Effector CD4-positive, alpha-beta T cell (primary cell): Measurements from ENCODE around the gene TIAL1.
"Not testable (repeated sequence)": the region's sequence is repeated elsewhere in the genome, so short reads cannot be mapped to it uniquely, and the experiment has no call there.

ENCODE experiments used
- DNase-seq: peaks from one replicate; pipeline ENCODE4 v3.0.0-alpha.2; 2020

The TIAL1 gene

DNA sequence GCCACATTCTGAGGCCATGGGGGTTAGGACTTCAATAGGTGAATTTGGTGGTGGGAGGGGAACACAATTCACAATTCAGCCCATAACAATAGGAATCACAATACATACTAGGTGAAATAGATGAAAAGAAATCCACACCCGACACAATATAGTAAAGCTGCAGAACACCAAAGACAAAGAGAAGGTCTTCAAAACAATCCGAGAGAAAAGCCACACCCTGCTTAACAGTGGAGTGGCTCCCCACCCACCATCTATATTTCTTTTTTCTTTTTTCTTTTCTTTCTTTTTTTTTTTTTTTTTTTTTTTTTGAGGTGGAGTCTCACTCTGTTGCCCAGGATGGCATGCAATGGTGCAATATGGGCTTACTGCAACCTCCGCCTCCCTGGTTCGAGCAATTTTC lies 14.7 kb upstream of the TIAL1 start:
- no peak for DNase-seq

DNA sequence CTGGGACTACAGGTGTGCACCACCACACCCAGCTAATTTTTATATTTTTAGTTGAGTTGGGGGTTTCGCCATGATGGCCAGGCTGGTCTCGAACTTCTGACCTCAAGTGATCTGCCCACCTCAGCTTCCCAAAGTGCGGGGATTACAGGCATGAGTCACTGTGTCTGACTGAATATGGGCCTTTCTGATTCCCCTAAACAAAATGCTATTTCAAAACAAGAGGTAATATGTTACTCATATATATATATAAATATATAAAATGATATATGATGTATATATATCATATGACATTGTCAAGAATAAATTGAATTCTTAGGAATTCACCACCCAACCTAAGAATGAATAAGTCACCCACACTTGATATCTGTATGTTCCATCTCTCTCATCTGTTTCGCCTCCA lies 12.8 kb upstream of the TIAL1 start:
- DNase-seq, result no peak

DNA sequence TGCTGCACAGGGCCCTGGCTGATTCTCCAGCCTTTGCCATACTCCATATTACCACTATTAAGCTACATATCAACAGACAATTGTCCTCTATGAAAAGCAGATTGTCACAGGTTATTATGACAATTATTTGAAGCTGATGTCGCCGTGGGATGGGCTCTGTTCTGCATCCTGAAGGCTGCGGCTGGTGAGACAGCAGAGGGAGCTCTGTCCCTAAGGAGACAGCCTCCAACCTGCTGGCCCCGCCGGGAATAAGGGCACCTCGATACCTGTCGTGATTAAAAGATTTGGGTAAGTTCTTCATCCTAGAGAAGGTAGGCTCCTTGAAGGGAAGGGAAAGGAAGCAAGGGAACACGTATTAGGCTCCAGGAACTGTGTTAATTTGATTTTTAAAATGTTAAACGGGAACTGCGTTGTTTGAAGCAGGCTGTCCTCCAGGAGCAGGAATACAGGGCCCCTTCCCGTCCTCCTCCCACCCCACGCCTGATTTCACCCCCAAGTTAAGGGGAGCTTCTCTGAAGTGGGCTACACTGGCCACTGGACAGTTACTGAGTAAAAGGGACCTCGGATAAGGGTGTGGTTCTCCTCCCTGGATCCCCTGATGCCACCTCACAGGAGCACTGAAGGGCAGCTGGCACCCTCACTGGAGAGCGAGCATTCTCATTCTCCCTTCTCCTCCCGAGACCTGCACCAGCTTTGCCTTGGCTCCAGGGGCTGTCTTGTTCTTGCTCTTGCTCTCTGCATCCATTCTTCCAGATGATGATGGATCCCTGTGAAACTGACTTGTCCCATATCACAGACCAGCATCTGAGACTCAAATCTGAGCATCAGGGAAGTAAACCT lies 11.8 kb upstream of the TIAL1 start:
- DNase-seq, result peak; percentile 12

DNA sequence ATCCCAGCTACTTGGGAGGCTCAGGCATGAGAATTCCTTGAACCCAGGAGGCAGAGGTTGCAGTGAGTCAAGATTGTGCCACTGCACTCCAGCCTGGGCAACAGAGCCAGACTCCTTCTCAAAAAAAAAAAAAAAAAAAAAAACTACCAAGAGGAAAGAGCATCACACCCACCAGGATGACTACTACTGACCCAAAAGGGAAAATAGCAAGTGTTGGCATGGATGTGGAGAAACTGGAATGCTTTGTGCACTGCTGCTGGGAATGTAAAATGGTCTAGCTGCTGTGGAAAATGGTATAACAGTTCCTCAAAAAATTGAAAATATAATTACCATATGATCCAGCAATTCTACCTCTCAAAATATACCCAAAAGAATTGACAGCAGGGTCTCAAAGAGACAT lies 7.7 kb upstream of the TIAL1 start:
- DNase-seq, result no peak

DNA sequence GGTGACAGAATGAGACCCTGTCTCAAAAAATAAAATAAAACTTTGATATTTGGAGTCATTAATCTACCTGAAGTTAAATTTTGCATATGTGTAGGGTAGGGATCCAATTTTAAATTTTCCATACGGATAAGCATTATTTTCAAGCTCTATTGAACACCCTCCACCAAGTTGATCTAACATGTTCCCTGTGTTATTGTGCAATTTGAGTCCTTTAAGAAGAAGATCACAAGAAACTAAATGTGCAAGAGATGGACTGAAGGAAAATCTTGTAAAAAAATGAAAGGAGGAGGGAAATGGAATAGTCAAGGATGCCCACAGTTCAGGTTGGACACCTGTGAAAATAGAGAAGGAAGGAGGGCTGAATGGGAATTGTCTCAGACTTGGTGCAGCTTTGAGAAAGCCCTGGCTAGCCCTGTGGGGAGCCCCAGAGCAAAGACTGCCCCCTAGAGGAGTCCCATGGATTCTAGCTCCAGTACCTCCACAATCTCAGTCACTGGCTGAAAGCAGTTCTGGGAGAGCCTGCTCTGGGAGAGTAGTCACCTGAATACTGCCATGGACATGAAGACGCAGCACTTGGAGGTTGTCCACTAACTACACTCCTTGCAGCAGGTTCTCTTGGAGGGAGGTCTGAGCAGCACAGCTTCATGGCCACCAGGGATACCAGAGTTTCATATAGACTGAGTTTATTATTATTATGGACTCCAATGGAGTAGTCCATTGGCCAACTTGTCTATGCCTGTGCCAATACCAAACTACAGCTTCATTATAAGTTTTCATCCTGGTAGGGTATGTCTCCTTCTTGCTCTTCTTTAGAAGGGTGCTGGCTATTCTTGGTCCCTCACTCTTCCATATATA lies 5.7 kb upstream of the TIAL1 start:
- DNase-seq, result no peak

DNA sequence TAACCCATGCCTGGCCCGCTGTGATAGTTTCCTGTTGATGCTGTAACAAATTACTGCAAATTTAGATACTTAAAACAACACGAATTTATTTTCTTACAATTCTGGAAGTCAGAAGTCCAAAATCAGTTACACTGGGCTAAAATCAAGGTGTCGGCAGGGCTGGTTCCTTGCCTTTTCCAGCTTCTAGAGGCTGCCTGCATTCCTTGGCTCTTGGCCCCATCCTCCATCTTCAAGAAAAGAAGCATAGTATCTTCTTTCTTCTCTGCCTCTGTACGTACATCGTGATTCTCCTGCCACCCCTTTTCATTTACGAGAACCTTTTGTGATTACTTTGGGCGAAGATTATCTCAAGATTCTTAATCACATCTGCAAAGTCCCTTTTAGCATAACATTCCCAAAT lies 1.6 kb upstream of the TIAL1 start:
- DNase-seq, result no peak

DNA sequence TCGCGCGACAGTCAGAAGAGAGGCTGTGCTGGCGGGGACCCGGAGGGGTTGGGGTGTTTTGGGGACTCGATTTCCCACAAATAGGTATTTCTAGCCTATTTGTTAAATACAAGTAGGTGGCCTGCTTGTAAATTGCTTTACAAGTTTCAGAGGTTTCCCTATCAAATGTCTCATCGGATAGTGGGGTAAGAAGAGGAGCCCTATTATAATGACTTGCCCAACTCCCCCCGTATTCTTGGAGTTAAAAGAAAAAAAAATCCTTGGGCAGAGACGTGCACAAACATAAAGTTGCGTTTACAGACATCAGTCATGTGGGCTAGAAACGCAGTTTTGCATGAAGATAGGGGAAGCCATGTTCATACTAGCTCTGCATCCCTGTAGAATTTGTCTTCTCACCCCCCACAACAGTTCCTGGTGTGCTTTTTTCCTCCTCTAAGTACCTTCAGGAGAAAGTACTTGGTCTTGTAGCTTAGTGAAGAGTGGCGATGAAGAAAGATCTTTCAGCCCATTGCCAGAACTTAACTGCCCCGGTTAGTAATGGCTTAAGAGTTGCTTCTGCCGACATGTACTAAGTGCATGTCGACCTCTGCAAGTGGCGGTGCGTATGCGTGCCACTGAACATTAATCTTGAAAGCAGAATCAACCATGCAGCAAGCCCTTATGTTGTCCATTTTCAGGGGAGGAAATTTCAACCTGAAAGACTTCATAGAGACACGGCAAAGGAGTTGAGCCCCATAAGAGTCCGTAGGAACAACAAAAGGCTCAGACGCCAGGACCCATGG lies 832 bp upstream of the TIAL1 start:
- DNase-seq, result no peak

DNA sequence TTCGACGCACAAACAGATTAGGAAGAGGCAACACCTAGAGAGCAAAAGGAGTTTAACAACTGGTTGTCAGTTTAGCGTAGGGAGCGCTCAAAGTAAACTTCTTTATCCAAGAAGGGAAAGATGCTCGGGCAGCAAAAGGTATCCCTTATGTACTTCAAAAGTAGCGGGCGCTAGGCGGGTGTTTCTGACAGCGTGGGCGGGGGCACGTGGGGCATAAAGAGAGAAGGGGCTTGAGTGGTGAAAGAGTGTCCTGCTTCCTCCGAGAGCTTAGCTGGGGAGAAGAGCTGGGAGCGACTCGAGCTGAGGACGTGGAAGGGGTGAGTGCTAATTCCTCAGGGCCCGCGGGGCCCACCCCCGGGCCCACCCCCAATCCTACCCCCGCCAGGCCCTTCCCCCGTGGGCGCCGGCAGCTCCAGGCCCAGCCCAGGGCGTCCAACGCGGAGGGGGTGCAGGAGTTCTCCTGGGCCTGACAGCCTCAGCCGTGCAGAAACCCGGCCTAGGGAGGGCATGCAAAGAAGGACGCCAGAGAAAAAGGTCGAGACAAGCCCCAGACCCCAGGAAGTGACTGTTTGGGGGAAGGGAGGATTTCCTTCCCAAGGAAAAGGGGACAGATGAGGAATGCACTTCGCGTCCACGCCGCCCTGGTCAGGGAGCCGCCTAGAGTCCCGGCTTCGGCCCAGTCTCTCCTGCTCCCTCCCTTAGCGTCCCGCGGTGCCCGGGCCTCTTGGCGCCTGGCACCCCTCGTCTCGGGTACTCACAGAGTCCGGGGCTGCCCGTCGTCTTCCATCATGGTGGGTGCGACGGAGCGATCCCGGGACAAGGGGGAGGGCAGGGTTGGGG lies 868 bp downstream of the TIAL1 start:
- peak; percentile 43 for DNase-seq

DNA sequence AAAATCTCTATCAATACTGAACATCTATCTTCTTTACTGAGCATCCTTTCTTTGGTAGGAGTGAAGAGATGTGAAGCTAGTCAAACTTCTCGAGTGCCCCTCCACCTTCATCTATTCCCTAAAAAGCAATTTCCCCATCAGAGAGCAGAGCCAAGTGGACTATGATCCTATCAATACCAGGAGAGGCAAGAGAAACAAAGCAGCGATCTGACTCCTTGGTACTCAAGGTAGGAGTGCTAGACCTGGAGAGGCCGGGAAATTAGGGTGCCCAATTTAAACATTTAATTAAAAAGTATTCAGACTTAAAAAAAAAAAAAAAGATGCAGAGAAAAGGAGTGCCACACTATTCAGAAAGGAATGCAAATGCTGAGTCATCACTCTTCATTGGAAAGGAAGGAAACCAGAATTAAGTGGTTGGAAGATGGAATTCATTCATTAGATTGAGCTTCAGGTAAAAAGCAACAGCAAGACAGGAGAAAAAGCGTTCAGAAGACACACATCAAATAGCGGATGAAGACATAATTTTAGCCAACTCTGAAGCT lies 1.6 kb downstream of the TIAL1 start:
- DNase-seq, result no peak

DNA sequence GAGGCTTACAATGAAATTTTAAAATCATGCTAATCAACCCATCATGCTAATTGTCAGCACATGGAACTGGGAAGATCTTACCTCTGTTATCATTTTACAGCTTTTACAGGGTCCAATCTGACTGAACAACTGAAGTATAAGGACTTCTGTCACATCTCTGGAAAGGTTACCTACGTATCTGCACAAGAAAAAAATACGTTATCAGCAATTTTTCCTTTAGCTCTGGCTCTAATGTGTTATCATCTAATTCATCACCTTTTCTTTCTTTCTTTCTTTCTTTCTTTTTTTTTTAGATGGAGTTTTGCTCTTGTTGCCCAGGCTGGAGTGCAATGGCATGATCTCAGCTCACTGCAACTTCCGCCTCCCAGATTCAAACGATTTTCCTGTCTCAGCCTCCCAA lies 8.7 kb downstream of the TIAL1 start:
- no peak for DNase-seq

DNA sequence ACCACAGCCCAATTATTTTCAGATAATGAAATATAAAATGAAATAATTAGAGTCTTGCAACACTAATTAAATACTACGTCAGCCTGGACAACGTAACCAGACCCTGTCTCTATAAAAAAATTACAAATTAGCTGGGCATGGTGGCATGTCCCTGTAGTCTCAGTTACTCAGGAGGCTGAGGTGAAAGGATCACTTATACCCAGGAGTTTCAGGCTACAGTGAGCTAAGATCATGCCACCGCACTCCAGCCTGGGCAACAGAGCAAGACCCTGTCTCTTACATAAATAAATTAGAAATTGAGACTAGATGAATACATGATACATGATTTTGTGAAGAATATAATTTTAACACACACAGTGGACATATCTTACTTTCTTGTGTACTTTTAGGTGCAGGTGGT lies 18.4 kb downstream of the TIAL1 start:
- DNase-seq, result no peak

DNA sequence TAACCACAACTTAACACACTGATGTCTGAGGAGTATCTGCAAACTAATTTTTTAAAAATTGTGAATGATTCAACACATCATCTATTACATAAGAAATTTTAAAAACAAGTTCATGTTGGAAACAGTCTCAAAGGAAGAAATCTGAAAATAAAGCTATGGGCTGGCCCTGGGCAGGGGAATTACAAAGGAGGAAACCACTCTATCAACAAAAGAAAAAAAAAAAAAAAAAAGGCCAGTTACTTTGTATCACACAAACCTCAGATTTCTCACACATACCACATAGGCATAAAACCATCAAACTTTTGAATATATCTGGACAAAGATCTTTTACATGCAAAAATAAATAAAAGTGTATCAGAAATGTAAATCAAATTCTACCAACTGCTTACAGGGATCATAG lies 20.8 kb downstream of the TIAL1 start:
- DNase-seq, result no peak

DNA sequence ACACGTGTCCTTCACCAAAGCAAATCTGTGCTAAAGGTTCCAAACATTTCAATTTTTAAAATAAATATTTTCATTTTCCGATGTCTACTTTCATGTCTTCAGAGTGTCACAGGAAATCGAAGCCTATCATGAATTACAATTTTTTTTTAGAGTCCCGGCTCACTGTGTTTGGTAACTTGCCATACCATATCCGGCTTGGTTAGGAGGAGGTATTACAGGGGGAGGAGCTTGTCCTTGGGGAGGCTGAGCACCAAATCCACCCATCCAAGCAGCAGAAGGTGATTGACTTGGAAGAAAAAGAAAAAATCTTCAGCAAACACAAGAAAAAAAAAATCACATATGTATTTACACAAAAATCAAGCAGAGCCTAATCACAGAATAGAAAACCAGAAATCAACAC lies 21.3 kb downstream of the TIAL1 start:
- peak; percentile 7 for DNase-seq

DNA sequence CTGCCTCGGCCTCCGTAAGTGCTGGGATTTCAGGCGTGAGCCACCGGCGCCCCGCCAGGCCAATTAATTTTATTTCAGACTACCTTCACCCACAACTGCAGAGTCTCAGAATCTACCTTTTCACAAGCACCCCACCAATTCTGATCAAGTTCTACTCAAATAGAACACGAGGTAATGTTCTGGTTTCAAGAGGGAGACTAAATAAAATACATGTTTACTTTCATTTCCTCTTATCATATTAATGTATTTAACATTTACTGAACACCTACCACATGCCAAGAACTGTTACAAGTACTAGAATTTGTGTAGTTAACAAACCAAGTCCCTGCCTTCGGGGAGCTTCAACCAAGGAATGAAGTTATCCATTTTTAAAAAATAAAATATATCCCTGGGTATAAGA lies 28.8 kb downstream of the TIAL1 start:
- no peak for DNase-seq

DNA sequence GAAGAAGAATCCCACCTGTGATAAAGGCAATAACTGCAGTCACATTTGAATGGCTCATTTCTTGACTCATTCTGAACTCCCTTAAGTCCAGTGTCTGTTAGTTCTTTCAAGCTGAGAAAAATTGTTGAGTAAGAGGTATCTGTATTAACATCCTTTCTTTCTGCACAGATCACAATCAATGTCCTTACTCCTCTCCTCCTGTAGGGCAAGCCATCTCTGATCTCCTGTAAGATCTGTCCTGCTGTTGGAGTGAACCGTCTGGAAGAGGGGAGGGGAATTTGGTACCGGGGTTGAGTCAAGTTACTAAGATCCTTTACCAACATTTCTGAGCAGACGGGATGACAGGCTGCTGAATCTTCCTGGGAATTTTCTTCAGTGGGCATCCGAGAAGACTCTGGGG lies 34.7 kb downstream of the TIAL1 start:
- DNase-seq, result no peak

DNA sequence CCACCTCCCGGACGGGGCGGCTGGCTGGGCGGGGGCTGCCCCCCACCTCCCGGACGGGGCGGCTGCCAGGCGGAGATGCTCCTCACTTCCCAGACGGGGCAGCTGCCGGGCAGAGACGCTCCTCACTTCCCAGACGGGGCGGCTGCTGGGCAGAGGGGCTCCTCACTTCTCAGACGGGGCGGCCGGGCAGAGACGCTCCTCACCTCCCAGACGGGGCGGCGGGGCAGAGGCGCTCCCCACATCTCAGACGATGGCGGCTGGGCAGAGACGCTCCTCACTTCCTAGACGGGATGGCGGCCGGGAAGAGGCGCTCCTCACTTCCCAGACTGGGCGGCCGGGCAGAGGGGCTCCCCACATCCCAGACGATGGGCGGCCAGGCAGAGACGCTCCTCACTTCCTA lies 37.3 kb downstream of the TIAL1 start:
- not testable (repeated sequence) for DNase-seq

DNA sequence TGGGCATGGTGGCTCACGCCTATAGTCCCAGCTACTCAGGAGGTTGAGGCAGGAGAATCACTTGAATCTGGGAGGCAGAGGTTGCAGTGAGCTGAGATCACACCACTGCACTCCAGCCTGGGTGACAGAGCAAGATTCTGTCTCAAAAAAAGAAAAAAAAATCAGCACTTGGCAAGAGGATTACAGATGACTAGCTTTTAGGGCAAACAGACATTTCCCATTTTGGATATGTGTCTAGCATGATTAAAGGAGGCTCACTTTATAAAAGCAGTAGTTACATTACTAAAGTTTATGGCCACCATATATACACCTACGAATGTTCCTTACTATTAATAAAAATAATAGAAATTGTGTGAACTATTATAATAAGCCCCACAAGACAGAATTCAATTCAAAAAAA lies 40.7 kb downstream of the TIAL1 start:
- DNase-seq, result not testable (repeated sequence)

DNA sequence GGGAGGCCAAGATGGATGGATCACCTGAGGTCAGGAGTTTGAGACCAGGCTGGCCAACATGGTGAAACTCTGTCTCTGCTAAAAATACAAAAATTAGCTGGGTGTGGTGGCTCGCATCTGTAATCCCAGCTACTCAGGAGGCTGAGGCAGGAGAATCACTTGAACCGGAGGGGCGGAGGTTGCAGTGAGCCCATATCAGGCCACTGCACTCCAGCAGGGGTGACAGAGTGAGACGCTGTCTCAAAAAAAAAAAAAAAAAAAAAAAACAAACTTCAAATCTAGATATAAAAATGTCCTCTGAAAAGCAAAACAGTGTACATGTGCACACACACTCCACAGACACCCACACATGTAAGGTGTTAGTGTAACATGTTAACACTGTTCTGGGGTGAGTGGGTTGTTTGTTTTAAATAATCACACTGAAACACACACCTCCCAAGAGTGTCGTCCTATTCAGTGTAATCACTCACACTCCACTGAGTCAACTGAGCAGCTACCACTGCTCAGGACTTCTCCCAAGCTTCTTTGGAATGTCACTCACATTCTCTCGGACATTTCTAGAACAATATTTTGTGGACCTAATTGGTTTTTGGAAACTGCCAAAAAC lies 41.5 kb downstream of the TIAL1 start:
- no peak for DNase-seq

DNA sequence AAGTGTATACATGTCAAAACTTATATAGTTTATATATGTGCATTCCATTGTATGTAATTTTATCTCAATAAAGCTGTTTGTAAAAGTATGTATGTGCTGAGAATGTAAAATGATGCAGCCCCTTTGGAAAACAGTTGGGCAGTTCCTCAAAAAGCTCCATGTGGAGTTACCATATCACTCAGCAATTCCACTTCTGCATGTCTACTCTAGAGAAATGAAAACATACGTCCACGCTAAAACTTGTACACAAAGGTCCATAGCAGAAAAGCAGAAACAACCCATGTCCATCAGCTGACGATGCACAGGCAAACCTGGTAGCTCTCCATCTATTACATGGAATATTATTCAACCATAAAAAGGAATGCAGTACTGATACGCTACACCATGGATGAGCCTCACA lies 45.9 kb downstream of the TIAL1 start:
- DNase-seq, result no peak

DNA sequence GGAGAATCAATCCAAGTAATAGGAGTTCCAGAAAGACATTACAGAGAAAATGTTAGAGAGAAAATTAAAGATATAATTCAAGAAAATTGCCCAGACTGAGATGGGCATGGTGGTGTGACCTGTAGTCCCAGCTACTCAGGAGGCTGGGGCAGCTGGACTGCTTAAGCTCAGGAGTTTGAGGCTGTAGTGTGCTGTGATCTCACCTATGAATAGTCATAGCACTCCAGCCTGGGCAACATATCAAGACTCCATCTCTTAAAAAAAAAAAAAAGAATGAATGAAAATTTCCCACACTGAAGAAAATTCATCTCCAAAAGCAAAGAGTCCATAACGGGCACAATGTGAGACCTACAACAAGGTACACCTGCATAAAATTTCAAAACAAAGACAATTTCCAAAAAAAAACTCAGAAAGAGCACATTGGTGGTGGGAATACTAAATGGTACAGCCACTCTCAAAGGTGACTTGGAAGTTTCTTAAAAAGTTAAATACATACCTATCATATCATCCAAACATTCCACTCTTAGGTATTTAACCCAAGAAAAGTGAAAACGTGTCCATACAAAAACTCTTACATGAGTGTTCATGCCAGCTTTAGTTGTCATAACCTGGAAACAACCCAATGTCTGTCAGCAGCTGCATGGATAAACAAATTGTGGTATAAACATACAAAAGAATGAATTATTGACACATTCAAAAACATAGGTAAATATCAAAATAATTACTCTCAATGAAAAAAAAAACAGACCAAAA lies 47.3 kb downstream of the TIAL1 start:
- DNase-seq, result no peak

DNA sequence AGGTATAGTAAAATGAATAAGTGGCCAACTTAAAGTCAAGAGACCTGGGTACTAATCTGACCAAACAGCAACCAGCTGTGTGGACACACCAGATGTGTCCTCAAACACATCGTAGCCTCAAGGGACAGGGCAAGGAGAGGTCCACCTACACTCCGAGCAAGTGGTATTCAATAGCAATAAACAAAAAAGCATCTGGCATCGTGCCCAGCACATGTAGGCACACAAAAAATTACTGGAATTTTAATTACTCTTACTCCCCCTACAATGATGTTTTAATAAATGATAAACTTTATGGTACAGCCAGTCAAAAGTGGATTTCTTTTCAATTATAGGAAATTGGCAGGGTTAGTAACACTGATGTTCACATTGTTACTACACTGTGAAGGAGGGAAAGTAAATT lies 50.8 kb downstream of the TIAL1 start:
- DNase-seq, result no peak
